Right forelimb (tissue), 1 donor: ENCODE measurements around the gene MZT2B.
"Not testable (repeated sequence)": the region's sequence is repeated elsewhere in the genome, so short reads cannot be mapped to it uniquely, and the experiment has no call there.

Source experiments
- DNase-seq: peaks from one replicate; pipeline ENCODE4 v3.0.0-alpha.2; 2018

Gene MZT2B

GRCh38 chr2:130180404-130181324 is 1.4 kb upstream of the MZT2B start:
- DNase-seq = not testable (repeated sequence)

GRCh38 chr2:130181325-130181879 is 660 bp upstream of the MZT2B start, which contains the start of gene SMPD4:
SMPD4 (minus strand) TSS chr2:130181602; CDS start chr2:130176592, 5,010 bp downstream.
- DNase-seq = peak; percentile 99

- DNase-seq = not testable (repeated sequence)
These were observed 907 bp downstream of the MZT2B start for GRCh38 chr2:130182826-130183511.

- peak; percentile 53 for DNase-seq
These were observed 1.7 kb downstream of the MZT2B start for GRCh38 chr2:130183512-130184373.

GRCh38 chr2:130185436-130185835 is 3.4 kb downstream of the MZT2B start:
- no peak for DNase-seq

GRCh38 chr2:130185896-130186295 is 3.8 kb downstream of the MZT2B start:
- no peak for DNase-seq

GRCh38 chr2:130186391-130186790 is 4.3 kb downstream of the MZT2B start:
- DNase-seq = no peak

GRCh38 chr2:130187268-130187667 is 5.2 kb downstream of the MZT2B start:
- DNase-seq = no peak

GRCh38 chr2:130187859-130188792 is 6.1 kb downstream of the MZT2B start:
- not testable (repeated sequence) for DNase-seq

GRCh38 chr2:130188958-130189357 is 6.9 kb downstream of the MZT2B start:
- DNase-seq = not testable (repeated sequence)

GRCh38 chr2:130190237-130190636 is 8.2 kb downstream of the MZT2B start:
- no peak for DNase-seq

GRCh38 chr2:130191319-130191718 is 9.3 kb downstream of the MZT2B start:
- DNase-seq = not testable (repeated sequence)

- DNase-seq = not testable (repeated sequence)
These were observed 10.4 kb downstream of the MZT2B start for GRCh38 chr2:130192451-130192850.

- not testable (repeated sequence) for DNase-seq
These were observed 11.8 kb downstream of the MZT2B start for GRCh38 chr2:130193824-130194223.

GRCh38 chr2:130195089-130195635 is 13.1 kb downstream of the MZT2B start:
- not testable (repeated sequence) for DNase-seq

- not testable (repeated sequence) for DNase-seq
These were observed 14.0 kb downstream of the MZT2B start for GRCh38 chr2:130196052-130196451.

- no peak for DNase-seq
These were observed 16.3 kb downstream of the MZT2B start, which contains the start of gene TUBA3E for GRCh38 chr2:130198343-130198742. TUBA3E (minus strand) TSS chr2:130198439; CDS start chr2:130198360, 79 bp downstream.

GRCh38 chr2:130202518-130202917 is 20.5 kb downstream of the MZT2B start:
- DNase-seq = not testable (repeated sequence)

GRCh38 chr2:130203150-130203549 is 21.1 kb downstream of the MZT2B start:
- not testable (repeated sequence) for DNase-seq

- DNase-seq = not testable (repeated sequence)
These were observed 25.0 kb downstream of the MZT2B start for GRCh38 chr2:130207051-130207450.

- not testable (repeated sequence) for DNase-seq
These were observed 37.1 kb downstream of the MZT2B start for GRCh38 chr2:130219147-130219546.
